Astrocyte of the cerebellum (primary cell): ENCODE data around the gene NT5C1A.

ENCODE experiments used
- DNase-seq: peaks from one replicate; pipeline ENCODE4 v3.0.0-alpha.2; 2011; ENCODE audit warnings: low read depth
- H3K4me3 ChIP-seq: 2 replicates; pipeline ENCODE4 v1.5.1; 2011; ENCODE audit warnings: mild to moderate bottlenecking, low read depth, low read length, moderate library complexity
- in situ Hi-C: cut with HindIII; loops from 2 replicates; pipeline ENCODE4 v1.10.0; 2017; ENCODE audit warnings: low sequenced_read_pairs
- TF ChIP-seq, protein P1 (sequence below): IDR thresholded peaks from 2 replicates; pipeline ENCODE4 v1.5.1; 2012; ENCODE audit warnings: low read length, low read depth, moderate library complexity, mild to moderate bottlenecking; ENCODE audit errors: missing control alignments

NT5C1A gene

DNA sequence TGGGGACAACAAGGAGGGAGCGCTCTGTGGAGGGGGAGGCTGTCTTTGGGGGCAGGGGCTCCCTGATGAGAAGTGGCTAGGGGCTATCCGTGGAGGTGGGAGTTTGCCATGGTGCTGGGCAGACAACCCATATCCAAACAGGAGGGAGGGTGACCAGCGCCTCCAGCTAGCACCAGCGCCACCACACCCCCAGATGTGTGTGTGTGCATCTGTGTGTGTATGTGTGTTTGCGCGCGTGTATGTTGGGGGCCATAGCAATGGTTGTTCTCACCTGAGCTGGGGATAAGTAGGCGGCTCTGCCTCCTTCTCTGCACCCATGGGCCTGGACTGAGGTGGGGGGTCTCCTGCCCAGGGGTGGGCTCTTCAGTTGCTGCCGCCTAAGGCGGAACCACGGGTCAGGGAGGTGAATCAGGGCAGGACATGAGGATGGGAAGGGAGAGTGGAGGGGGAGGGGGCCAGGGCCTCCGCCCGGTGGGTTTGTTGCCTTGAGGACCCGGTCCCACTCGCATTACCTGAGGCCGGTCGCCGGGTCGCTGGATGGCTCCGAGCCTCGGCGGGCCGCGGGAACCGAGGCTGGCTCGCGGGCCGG, 19.0 kb upstream of the NT5C1A start:
- in situ Hi-C loops: loop anchor here (5.0 kb wide), 1 partner anchor 46 kb away; the partner anchor contains the start of gene PPIE
- TF ChIP-seq, protein P1, sequence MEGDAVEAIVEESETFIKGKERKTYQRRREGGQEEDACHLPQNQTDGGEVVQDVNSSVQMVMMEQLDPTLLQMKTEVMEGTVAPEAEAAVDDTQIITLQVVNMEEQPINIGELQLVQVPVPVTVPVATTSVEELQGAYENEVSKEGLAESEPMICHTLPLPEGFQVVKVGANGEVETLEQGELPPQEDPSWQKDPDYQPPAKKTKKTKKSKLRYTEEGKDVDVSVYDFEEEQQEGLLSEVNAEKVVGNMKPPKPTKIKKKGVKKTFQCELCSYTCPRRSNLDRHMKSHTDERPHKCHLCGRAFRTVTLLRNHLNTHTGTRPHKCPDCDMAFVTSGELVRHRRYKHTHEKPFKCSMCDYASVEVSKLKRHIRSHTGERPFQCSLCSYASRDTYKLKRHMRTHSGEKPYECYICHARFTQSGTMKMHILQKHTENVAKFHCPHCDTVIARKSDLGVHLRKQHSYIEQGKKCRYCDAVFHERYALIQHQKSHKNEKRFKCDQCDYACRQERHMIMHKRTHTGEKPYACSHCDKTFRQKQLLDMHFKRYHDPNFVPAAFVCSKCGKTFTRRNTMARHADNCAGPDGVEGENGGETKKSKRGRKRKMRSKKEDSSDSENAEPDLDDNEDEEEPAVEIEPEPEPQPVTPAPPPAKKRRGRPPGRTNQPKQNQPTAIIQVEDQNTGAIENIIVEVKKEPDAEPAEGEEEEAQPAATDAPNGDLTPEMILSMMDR: no peak
- DNase-seq: no peak
- H3K4me3 ChIP-seq: peak overlapping the region; percentile 22

DNA sequence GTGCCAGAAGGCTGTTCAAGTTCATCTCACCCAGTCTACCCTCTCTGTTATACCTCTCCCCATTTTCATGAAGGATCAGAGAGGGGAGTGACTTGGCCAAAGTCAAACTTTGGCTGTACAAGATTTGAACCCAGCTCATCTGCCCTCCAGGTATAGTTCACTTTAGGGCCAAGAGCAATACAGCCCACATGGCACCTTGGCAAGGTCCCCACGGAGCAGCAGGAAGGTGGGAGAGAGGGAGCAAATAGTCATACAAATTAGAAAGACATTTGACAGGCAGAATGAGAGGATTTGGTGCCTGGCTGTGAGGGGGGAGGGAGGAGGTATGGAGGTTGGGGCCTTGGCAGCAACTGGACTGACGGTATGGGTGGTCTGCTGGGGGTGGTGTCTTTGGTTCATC, 18.3 kb upstream of the NT5C1A start:
- TF ChIP-seq, protein P1: no peak
- in situ Hi-C loops: loop anchor here (5.0 kb wide), 1 partner anchor 47 kb away; the partner anchor contains the start of gene PPIE
- DNase-seq: no peak
- H3K4me3 ChIP-seq: no peak overlapping the region

DNA sequence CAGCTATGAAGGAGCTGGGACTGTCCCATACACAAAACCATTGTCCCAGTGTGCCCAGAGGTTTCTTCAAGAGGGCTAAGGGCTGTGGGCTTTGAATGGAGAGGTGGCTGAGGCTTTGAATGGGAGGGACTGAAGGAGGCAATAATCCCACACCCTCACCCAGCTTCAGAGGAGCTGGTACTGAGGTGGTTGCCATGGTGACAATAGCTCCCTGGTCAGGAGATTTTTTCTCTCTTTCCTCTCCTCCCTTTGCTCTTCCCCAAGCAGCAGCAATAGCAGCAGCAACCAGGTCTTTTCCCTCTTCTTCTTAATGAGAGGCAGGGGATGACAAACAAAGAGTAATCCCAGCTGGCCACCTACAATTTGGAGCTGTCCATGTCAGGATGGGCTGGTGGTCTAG, 17.7 kb upstream of the NT5C1A start:
- in situ Hi-C loops: loop anchor here (5.0 kb wide), 1 partner anchor 48 kb away; the partner anchor contains the start of gene PPIE
- DNase-seq: no peak
- TF ChIP-seq, protein P1: no peak
- H3K4me3 ChIP-seq: no peak overlapping the region

DNA sequence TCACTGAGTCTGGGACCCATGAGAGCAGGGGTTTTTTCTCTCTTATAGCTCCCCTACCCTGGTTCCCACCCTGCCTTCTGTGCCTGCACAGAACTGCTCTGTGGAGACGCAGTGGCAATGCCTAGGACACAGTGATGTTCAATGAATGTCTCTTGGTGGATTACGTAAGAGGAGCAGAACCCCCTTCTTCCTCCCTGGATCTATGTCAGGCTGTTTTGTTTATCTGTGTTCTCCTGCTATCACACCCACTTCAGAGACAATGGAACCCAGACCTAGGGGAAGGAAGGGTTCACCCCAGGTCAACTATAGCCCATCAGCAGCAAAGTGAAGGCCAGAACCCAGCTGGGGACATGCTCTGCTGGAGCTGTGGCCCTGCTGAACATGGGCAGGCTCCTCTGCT, 17.3 kb upstream of the NT5C1A start:
- TF ChIP-seq, protein P1: no peak
- DNase-seq: no peak
- in situ Hi-C loops: no loop called here
- H3K4me3 ChIP-seq: no peak overlapping the region

DNA sequence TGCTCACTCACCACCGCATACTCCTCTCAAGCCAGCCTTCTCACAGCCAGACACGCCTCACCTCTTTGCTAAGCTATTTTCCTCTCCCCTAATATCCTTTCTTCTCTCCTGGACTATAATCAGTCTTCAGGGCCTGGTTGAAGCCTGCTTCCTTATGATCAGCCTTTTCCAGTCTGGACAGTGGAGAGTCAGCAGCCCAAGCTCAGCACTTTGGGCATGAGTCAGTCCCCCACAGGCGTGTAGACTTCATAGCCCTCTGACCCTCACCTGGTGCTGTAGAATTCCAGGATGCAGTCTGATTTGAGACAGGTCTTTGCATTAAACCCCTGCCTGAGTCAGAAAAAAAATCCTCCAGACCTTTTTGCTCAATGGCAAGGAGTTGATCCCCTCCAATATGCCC, 16.8 kb upstream of the NT5C1A start:
- TF ChIP-seq, protein P1: no peak
- DNase-seq: no peak
- H3K4me3 ChIP-seq: no peak overlapping the region
- in situ Hi-C loops: no loop called here

DNA sequence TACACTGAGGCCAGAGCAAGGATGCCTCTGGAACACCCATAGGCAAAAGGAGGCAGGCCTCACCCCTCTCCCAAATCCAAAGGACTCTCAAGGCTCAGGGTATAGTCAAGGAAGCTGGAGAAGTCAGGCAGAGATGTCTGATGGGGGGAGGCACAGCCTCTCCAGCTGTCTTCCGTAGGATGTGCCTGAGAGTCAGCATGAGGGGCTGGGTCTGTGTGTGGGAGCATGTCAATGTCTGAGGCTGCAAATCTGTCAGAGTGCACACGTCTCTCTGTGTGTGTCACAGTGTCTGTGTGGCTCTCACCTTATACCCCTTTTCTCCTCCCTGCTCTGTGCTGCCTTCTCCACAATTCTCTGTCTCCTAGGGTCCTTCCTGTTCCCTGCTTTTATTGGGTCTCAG, 15.3 kb upstream of the NT5C1A start:
- H3K4me3 ChIP-seq: no peak overlapping the region
- DNase-seq: no peak
- in situ Hi-C loops: no loop called here
- TF ChIP-seq, protein P1: no peak
